GM12878 (cell line): Measurements from ENCODE around the gene SMIM35. TPM values are rescaled to one million over a fixed set of nuclear protein-coding genes. Genes with fewer than 3 reads are reported as not detected.

ENCODE experiments used
- CREM ChIP-seq: IDR thresholded peaks from 2 replicates; pipeline ENCODE4 v1.6.1; 2014; ENCODE audit warnings: antibody characterized with exemption, low read depth
- FOS ChIP-seq: IDR thresholded peaks from 3 replicates; pipeline ENCODE4 v1.6.1; 2011; ENCODE audit warnings: borderline replicate concordance; ENCODE audit not compliant: insufficient read length; ENCODE audit errors: extremely low read depth
- FOXM1 ChIP-seq: IDR thresholded peaks from 2 replicates; pipeline ENCODE4 v1.6.1; 2012; ENCODE audit warnings: low read depth, mild to moderate bottlenecking, inconsistent platforms, low read length, moderate library complexity
- GABPA ChIP-seq: IDR thresholded peaks from 2 replicates; pipeline ENCODE4 v1.6.1; 2014; ENCODE audit warnings: antibody characterized with exemption, low read depth, mild to moderate bottlenecking, inconsistent platforms
- HSF1 ChIP-seq: fragments of 150-350 bp; IDR thresholded peaks from 2 replicates; pipeline ENCODE4 v1.6.1; 2014; ENCODE audit warnings: mild to moderate bottlenecking, low read depth, low read length
- IRF4 ChIP-seq: IDR thresholded peaks from 2 replicates; pipeline ENCODE4 v1.6.1; 2011; ENCODE audit warnings: low read depth, low read length
- MYB ChIP-seq: fragments of 150-350 bp; IDR thresholded peaks from 2 replicates; pipeline ENCODE4 v1.6.1; 2014; ENCODE audit warnings: mild to moderate bottlenecking, low read depth, low read length, borderline replicate concordance
- NFYA ChIP-seq: IDR thresholded peaks from 2 replicates; pipeline ENCODE4 v1.6.1; 2011; ENCODE audit warnings: low read depth, mild to moderate bottlenecking, low read length, improper control_type of control experiment, borderline replicate concordance
- PBX3 ChIP-seq: IDR thresholded peaks from 2 replicates; pipeline ENCODE4 v1.6.1; 2011; ENCODE audit warnings: mild to moderate bottlenecking, low read depth, low read length, moderate library complexity; ENCODE audit not compliant: insufficient replicate concordance
- PKNOX1 ChIP-seq: fragments of 450-650 bp; IDR thresholded peaks from 2 replicates; pipeline ENCODE4 v1.6.1; 2016; ENCODE audit warnings: mild to moderate bottlenecking
- POLR2A ChIP-seq: IDR thresholded peaks from 2 replicates; pipeline ENCODE4 v1.6.1; 2011; ENCODE audit warnings: low read depth, mild to moderate bottlenecking, low read length
- POLR2AphosphoS2 ChIP-seq: IDR thresholded peaks from 2 replicates; pipeline ENCODE4 v1.6.1; 2011; ENCODE audit warnings: low read depth, mild to moderate bottlenecking, low read length, improper control_type of control experiment, moderate library complexity
- RBBP5 ChIP-seq: fragments of 200-600 bp; sonication (generic); conservative IDR thresholded peaks from 2 replicates; pipeline ENCODE4 v1.6.1; 2016
- RELA ChIP-seq: fragments of 450-650 bp; IDR thresholded peaks from 2 replicates; pipeline ENCODE4 v1.8.0; 2014; ENCODE audit warnings: borderline replicate concordance; ENCODE audit not compliant: partially characterized antibody
- SMAD1 ChIP-seq: fragments of 450-650 bp; IDR thresholded peaks from 2 replicates; pipeline ENCODE4 v1.6.1; 2018; ENCODE audit warnings: mild to moderate bottlenecking, low read depth; ENCODE audit not compliant: partially characterized antibody
- STAT1 ChIP-seq: fragments of 450-650 bp; conservative IDR thresholded peaks from 2 replicates; pipeline ENCODE4 v1.6.1; 2014; ENCODE audit warnings: antibody characterized with exemption, mild to moderate bottlenecking
- TCF3 ChIP-seq: IDR thresholded peaks from 2 replicates; pipeline ENCODE4 v1.6.1; 2012; ENCODE audit warnings: low read depth, mild to moderate bottlenecking, low read length, borderline replicate concordance; ENCODE audit not compliant: insufficient read depth
- YBX1 ChIP-seq: fragments of 450-650 bp; IDR thresholded peaks from 2 replicates; pipeline ENCODE4 v1.6.1; 2016; ENCODE audit warnings: antibody characterized with exemption
- ZNF207 ChIP-seq: fragments of 450-650 bp; IDR thresholded peaks from 2 replicates; pipeline ENCODE4 v1.6.1; 2014; ENCODE audit warnings: antibody characterized with exemption, mild to moderate bottlenecking, borderline replicate concordance
- ZNF274 ChIP-seq: IDR thresholded peaks from one replicate; pipeline ENCODE4 v1.8.0; 2011; ENCODE audit not compliant: insufficient read length, insufficient read depth
- ZNF384 ChIP-seq: IDR thresholded peaks from 2 replicates; pipeline ENCODE4 v1.6.1; 2012; ENCODE audit warnings: low read depth, mild to moderate bottlenecking, low read length, improper control_type of control experiment, borderline replicate concordance
- polyA plus RNA-seq, 11 experiments: library from polyadenylated mRNA; depleted of rRNA in 4 of 11; unstranded in 6 of 11; stranded (reverse) in 5 of 11; fragments of >200 nt; fragmentation: Nextera tagmentation in 4 of 11; fragmentation: Illumina TruSeq in 1 of 11; extraction: Ambion mirVana in 4 of 11; extraction: Trizol in 1 of 11; gene quantifications; 1 replicate in 1 of 11; 2 replicates in 10 of 11; pipeline versions ENCODE4 v1.2.1 to v1.2.3, GENCODE V29; 2011 to 2016; ENCODE audit warnings: inconsistent platforms in 2 of 11, missing spikeins in 2 of 11, low read depth in 1 of 11
- total RNA-seq, 4 experiments: library from RNA; depleted of rRNA in 3 of 4; stranded (reverse); fragments of >200 nt in 3 of 4; fragmentation: Illumina TruSeq in 1 of 4; extraction: Trizol in 1 of 4; gene quantifications; 2 replicates each; pipeline versions ENCODE4 v1.2.1 to v1.2.3, GENCODE V29; 2013 to 2021
- TF ChIP-seq, protein P1 (sequence below): fragments of 450-650 bp; IDR thresholded peaks from 2 replicates; pipeline ENCODE4 v1.6.1; 2014; ENCODE audit warnings: mild to moderate bottlenecking
- TF ChIP-seq, protein P2 (sequence below): fragments of 450-650 bp; IDR thresholded peaks from 2 replicates; pipeline ENCODE4 v1.6.1; 2018; ENCODE audit warnings: borderline replicate concordance, mild to moderate bottlenecking; ENCODE audit not compliant: partially characterized antibody

The SMIM35 gene
- total and polyA plus RNA-seq, 10 of the 15 experiments (the other 5 are each of a cell fraction or from before 2014, with no cell fraction given), result 0.02 to 1.1 (median 0.05) TPM; not detected in 5

DNA sequence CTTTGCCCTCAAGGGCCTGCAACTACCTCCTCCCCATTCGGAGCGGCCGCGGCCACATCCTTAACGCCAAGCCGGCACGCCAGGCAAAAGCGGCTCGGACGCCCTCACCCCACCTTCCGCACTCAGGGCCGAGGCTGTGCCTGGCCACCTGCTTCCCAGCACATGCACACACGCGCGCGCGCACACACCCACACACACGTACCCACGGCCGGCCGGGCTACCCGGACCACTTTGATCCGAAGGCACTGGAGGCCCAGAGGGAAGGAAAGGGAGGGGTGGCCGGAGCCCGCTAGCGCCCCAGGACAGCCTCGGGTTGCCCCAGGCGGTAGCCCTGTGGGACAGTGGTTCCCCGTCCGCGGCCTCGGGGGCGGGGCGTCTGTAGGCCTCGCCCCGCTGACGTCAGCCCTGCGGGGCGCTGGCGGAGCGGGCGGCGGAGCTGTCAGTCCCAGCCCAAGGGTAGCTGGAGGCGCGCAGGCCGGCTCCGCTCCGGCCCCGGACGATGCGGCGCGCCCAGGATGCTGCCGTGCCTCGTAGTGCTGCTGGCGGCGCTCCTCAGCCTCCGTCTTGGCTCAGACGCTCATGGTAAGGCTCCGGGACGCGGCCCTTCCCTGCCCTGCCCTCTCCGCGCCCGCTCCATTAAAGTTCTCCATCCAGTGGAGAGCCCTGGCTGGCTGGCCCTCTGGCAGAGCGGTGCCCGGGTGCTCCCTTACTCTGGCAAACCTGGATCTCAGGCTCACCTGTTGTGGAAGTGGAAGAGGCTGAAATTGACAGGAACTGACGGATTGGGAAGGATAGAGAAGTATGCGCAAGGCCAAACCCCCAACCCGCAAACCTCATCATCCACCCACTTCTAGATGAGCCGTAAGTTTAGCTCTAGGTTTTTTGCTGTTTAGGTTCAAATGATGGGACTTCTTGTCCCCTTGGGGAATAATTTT, 100.5 kb downstream of the SMIM35 start, which contains the start of gene IL10RA (continued):
- TF ChIP-seq, protein P1, sequence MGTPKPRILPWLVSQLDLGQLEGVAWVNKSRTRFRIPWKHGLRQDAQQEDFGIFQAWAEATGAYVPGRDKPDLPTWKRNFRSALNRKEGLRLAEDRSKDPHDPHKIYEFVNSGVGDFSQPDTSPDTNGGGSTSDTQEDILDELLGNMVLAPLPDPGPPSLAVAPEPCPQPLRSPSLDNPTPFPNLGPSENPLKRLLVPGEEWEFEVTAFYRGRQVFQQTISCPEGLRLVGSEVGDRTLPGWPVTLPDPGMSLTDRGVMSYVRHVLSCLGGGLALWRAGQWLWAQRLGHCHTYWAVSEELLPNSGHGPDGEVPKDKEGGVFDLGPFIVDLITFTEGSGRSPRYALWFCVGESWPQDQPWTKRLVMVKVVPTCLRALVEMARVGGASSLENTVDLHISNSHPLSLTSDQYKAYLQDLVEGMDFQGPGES, result no peak
- TF ChIP-seq IRF4 (no peak), MYB (no peak), HSF1 (no peak), SMAD1 (no peak), POLR2A (peak; percentile 99), RELA (peak; percentile 46), ZNF207 (peak; percentile 17), TCF3 (peak; percentile 80), ZNF384 (no peak), YBX1 (no peak), RBBP5 (no peak), POLR2AphosphoS2 (peak; percentile 92), STAT1 (no peak), FOXM1 (no peak), FOS (no peak), CREM (peak; percentile 74), PKNOX1 (peak; percentile 96), PBX3 (peak; percentile 91), NFYA (no peak), ZNF274 (no peak), GABPA (no peak)
- TF ChIP-seq, protein P2, sequence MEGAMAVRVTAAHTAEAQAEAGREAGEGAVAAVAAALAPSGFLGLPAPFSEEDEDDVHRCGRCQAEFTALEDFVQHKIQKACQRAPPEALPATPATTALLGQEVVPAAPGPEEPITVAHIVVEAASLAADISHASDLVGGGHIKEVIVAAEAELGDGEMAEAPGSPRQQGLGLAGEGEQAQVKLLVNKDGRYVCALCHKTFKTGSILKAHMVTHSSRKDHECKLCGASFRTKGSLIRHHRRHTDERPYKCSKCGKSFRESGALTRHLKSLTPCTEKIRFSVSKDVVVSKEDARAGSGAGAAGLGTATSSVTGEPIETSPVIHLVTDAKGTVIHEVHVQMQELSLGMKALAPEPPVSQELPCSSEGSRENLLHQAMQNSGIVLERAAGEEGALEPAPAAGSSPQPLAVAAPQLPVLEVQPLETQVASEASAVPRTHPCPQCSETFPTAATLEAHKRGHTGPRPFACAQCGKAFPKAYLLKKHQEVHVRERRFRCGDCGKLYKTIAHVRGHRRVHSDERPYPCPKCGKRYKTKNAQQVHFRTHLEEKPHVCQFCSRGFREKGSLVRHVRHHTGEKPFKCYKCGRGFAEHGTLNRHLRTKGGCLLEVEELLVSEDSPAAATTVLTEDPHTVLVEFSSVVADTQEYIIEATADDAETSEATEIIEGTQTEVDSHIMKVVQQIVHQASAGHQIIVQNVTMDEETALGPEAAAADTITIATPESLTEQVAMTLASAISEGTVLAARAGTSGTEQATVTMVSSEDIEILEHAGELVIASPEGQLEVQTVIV, result no peak
